ENCODE results near the gene VAMP5.

- TF ChIP-seq, protein P1, sequence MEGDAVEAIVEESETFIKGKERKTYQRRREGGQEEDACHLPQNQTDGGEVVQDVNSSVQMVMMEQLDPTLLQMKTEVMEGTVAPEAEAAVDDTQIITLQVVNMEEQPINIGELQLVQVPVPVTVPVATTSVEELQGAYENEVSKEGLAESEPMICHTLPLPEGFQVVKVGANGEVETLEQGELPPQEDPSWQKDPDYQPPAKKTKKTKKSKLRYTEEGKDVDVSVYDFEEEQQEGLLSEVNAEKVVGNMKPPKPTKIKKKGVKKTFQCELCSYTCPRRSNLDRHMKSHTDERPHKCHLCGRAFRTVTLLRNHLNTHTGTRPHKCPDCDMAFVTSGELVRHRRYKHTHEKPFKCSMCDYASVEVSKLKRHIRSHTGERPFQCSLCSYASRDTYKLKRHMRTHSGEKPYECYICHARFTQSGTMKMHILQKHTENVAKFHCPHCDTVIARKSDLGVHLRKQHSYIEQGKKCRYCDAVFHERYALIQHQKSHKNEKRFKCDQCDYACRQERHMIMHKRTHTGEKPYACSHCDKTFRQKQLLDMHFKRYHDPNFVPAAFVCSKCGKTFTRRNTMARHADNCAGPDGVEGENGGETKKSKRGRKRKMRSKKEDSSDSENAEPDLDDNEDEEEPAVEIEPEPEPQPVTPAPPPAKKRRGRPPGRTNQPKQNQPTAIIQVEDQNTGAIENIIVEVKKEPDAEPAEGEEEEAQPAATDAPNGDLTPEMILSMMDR (IDR thresholded peaks at IDR 0.05; ENCODE audit: borderline replicate concordance, extremely low read depth, low read length, poor library complexity, severe bottlenecking) = no peak
- no peak for TF ChIP-seq EZH2 (IDR thresholded peaks at IDR 0.05; ENCODE audit: borderline replicate concordance, low read depth, low read length, severe bottlenecking)
These were observed 33.7 kb upstream of the VAMP5 start for GRCh38 chr2:85550486-85550885.
